Measurements from ENCODE around the gene HAPLN2.

- TF ChIP-seq GABPA (IDR thresholded peaks at IDR 0.05; ENCODE audit: borderline replicate concordance, insufficient read depth, low read length) (no peak), EP300 (IDR thresholded peaks at IDR 0.05; ENCODE audit: borderline replicate concordance in 1 of 2, low read depth in 2 of 2, low read length in 2 of 2) (no peak), SP2 (IDR thresholded peaks at IDR 0.05; ENCODE audit: low read length) (no peak), YY1 (IDR thresholded peaks at IDR 0.05; ENCODE audit: low read depth, low read length) (no peak), MAFK (IDR thresholded peaks at IDR 0.05; ENCODE audit: low read depth, low read length) (no peak), EZH2 (IDR thresholded peaks at IDR 0.05; ENCODE audit: low read depth, low read length, severe bottlenecking) (no peak), CTCF (IDR thresholded peaks at IDR 0.05; ENCODE audit: control extremely low read depth in 1 of 3, insufficient read depth in 1 of 3, low read depth in 1 of 3, low read length in 3 of 3) (no peak), POLR2A (IDR thresholded peaks at IDR 0.05; ENCODE audit: control extremely low read depth in 1 of 2, low read depth in 2 of 2, low read length in 2 of 2) (no peak), HDAC2 (IDR thresholded peaks at IDR 0.05; ENCODE audit: borderline replicate concordance in 1 of 2, low read depth in 2 of 2, low read length in 2 of 2) (no peak), RAD21 (IDR thresholded peaks at IDR 0.05 in 1 of 2, conservative IDR thresholded peaks at IDR 0.05 in 1 of 2; ENCODE audit: low read depth in 2 of 2, low read length in 2 of 2) (no peak), RFX5 (IDR thresholded peaks at IDR 0.05; ENCODE audit: borderline replicate concordance, low read depth, low read length) (no peak), JUN (IDR thresholded peaks at IDR 0.05; ENCODE audit: low read depth, low read length) (no peak), POLR2AphosphoS5 (IDR thresholded peaks at IDR 0.05; ENCODE audit: low read depth, low read length) (no peak), BCL11A (IDR thresholded peaks at IDR 0.05; ENCODE audit: low read depth in 2 of 2, low read length in 2 of 2) (no peak)
These were observed 39.7 kb upstream of the HAPLN2 start, which contains the start of gene TTC24 for GRCh38 chr1:156579472-156579871.

All from H1 (cell line).